ENCODE results near the gene POLE. TPM values are rescaled to one million over a fixed set of nuclear protein-coding genes. Genes with fewer than 3 reads are reported as not detected.
A peak's percentile ranks its signal among the peaks of the same experiment; 100 is the strongest.

POLE gene
- total and polyA plus RNA-seq, 8 donors: 7.2 to 45.7 (median 16.0) TPM

- ATAC-seq: peak in 2 of 4 donors; percentile 51 to 55
- TF ChIP-seq, protein P1, sequence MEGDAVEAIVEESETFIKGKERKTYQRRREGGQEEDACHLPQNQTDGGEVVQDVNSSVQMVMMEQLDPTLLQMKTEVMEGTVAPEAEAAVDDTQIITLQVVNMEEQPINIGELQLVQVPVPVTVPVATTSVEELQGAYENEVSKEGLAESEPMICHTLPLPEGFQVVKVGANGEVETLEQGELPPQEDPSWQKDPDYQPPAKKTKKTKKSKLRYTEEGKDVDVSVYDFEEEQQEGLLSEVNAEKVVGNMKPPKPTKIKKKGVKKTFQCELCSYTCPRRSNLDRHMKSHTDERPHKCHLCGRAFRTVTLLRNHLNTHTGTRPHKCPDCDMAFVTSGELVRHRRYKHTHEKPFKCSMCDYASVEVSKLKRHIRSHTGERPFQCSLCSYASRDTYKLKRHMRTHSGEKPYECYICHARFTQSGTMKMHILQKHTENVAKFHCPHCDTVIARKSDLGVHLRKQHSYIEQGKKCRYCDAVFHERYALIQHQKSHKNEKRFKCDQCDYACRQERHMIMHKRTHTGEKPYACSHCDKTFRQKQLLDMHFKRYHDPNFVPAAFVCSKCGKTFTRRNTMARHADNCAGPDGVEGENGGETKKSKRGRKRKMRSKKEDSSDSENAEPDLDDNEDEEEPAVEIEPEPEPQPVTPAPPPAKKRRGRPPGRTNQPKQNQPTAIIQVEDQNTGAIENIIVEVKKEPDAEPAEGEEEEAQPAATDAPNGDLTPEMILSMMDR (IDR thresholded peaks at IDR 0.05): no peak
- peak in 3 of 6 donors; percentile 30 to 71 (median 59) for DNase-seq
- intact Hi-C loops (cut with DNase I): no loop called here
- Histone ChIP-seq H3K4me3 (peak overlapping the region; percentile 47 to 92 (median 82)), H3K27ac (peak overlapping the region in 1 of 4 donors; percentile 3), H3K27me3 (no peaks in the 10 kb centered on the region), H3K4me1 (peaks cover 0 to 2% (median 0%) of the 10 kb centered on the region in 3 donors), H3K36me3 (no peaks in the 10 kb centered on the region), H3K9me3 (no peaks in the 10 kb centered on the region)
- FAIRE-seq: no peak
- 0% methylated on average over 35 to 55 of the region's 55 CpGs for WGBS, 2 donors
These were observed 324 bp downstream of the POLE start for GRCh38 chr12:132686825-132687210.

- peaks cover 0 to 2% (median 0%) of the 10 kb centered on the region in 3 donors for H3K4me1 ChIP-seq
- ATAC-seq (no peak), FAIRE-seq (no peak), DNase-seq (no peak)
- intact Hi-C loops (cut with DNase I): no loop called here
- no peak overlapping the region for H3K4me3 ChIP-seq
- TF ChIP-seq, protein P1 (IDR thresholded peaks at IDR 0.05): no peak
- H3K36me3 ChIP-seq: no peaks in the 10 kb centered on the region
- H3K27me3 ChIP-seq: no peaks in the 10 kb centered on the region
- H3K27ac ChIP-seq: no peak overlapping the region
- 73 to 84% methylated on average over 5 of the region's 5 CpGs for WGBS, 2 donors
- no peaks in the 10 kb centered on the region for H3K9me3 ChIP-seq
These were observed 1.7 kb downstream of the POLE start for GRCh38 chr12:132685400-132685799.

DNA sequence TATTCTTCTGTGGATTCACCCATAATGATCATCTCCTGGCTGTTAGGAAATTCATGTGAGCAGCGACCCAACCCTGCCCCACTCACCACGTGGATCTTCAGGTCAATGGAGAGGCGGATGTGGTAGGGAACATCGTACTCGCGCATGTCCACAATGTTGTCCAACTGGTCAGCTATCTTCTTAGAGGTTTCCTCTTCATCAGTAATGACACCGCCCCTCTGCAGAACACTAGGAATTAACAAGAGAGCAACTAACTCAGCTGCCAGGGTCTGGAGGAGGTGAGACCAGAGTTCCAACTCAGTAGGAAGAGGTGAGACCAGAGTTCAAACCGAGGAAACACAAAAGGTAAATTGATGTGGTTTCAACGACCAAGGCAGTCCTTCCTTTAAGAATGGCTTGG lies 9.7 kb downstream of the POLE start:
- DNase-seq (no peak), ATAC-seq (no peak), FAIRE-seq (no peak)
- Histone ChIP-seq H3K36me3 (peaks cover 0 to 15% (median 8%) of the 10 kb centered on the region in 3 donors), H3K4me1 (no peaks in the 10 kb centered on the region), H3K27me3 (no peaks in the 10 kb centered on the region), H3K4me3 (no peak overlapping the region), H3K9me3 (no peaks in the 10 kb centered on the region), H3K27ac (no peak overlapping the region)
- TF ChIP-seq, protein P1 (IDR thresholded peaks at IDR 0.05): no peak
- intact Hi-C loops (cut with DNase I): no loop called here
- WGBS, 2 donors: 93 to 94% methylated on average over 9 of the region's 9 CpGs

DNA sequence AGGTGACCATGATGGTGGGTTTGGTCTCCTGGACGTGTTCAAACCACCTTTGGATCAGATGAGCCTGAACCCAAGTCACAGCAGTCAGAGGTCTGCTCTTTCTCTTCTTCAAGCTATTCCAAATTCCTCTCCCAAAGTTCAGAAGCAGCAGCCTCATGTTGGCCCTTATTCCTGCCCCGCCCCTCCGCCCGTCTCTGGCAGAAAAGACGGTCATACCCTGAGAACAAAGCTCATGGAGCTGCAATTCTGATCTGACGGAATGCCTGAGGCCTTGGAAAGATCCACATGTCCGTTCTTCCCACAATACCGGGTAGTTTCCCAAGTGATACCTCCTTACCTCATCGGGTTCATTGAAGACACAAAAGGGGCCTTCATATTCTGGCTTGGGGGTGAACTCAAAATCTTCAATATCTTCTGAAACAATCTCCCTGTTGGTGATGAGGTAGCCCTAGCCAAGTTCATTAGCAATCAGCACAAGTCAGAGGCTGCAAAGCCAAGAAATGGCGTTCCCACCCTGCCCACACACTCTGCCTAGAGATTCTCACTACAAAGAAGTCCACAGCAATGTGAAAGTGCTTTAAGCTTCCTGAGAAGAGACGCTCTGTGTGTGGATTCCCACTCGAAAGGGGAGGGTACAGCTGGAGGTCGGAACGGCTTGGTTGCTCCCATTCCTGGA lies 11.2 kb downstream of the POLE start:
- TF ChIP-seq, protein P1 (IDR thresholded peaks at IDR 0.05): no peak
- no peak overlapping the region for H3K27ac ChIP-seq
- 95 to 97% methylated on average over 14 of the region's 14 CpGs for WGBS, 2 donors
- intact Hi-C loops (cut with DNase I): no loop called here
- H3K9me3 ChIP-seq: no peaks in the 10 kb centered on the region
- H3K4me1 ChIP-seq: no peaks in the 10 kb centered on the region
- no peak overlapping the region for H3K4me3 ChIP-seq
- H3K36me3 ChIP-seq: peaks cover 0 to 23% (median 8%) of the 10 kb centered on the region in 3 donors
- no peak for FAIRE-seq
- no peaks in the 10 kb centered on the region for H3K27me3 ChIP-seq
- no peak for ATAC-seq
- no peak for DNase-seq

DNA sequence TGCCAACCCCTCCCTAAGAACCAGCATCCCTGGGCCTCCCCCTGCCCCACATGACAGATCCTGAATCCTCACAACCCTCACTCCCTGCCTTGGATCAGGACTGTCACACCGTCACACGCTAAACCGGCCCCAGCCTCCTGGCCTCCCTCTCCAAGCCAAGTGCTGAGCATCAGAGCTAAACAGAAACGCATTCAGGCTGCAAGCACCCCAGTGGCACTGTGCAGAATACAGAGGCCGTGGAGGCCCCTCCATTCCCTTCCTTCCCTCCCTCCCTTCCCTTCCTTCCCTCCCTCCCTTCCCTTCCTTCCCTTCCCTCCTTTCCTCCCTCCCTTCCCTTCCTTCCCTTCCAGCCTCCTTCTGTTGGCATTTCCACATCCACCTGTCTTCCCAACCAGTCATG lies 12.6 kb downstream of the POLE start:
- H3K4me1 ChIP-seq: no peaks in the 10 kb centered on the region
- FAIRE-seq (no peak), DNase-seq (no peak), ATAC-seq (no peak)
- 97 to 100% methylated on average over 5 of the region's 5 CpGs for WGBS, 2 donors
- no peak overlapping the region for H3K27ac ChIP-seq
- intact Hi-C loops (cut with DNase I): no loop called here
- H3K4me3 ChIP-seq: no peak overlapping the region
- H3K36me3 ChIP-seq: peaks cover 0 to 23% (median 8%) of the 10 kb centered on the region in 3 donors
- no peaks in the 10 kb centered on the region for H3K27me3 ChIP-seq
- TF ChIP-seq, protein P1 (IDR thresholded peaks at IDR 0.05): no peak
- H3K9me3 ChIP-seq: no peaks in the 10 kb centered on the region
